TTC549 (cell line): Measurements from ENCODE around the gene SPC25.

Experiments
- FAIRE-seq: peaks from 2 replicates; lab custom pipeline; 2012; peaks lifted over from hg19 to GRCh38; lab: Jason Lieb, UNC

The SPC25 gene

GRCh38 chr2:168841445-168841844 is 48.8 kb downstream of the SPC25 start:
- no peak for FAIRE-seq

- FAIRE-seq, result no peak
These were observed 54.3 kb downstream of the SPC25 start for GRCh38 chr2:168835969-168836368.

- FAIRE-seq, result no peak
These were observed 58.6 kb downstream of the SPC25 start for GRCh38 chr2:168831662-168832061.

GRCh38 chr2:168830958-168831357 is 59.3 kb downstream of the SPC25 start:
- FAIRE-seq, result no peak

GRCh38 chr2:168825126-168825525 is 65.1 kb downstream of the SPC25 start:
- FAIRE-seq, result no peak

GRCh38 chr2:168821992-168822391 is 68.2 kb downstream of the SPC25 start:
- FAIRE-seq, result no peak

GRCh38 chr2:168821577-168821976 is 68.7 kb downstream of the SPC25 start:
- no peak for FAIRE-seq
